ENCODE results near the gene DAGLA.

- TF ChIP-seq CTCF (IDR thresholded peaks at IDR 0.05) (no peak), POLR2A (IDR thresholded peaks at IDR 0.05) (no peak)
These were observed 62.2 kb downstream of the DAGLA start for GRCh38 chr11:61742391-61742790.

Measured in uterus (tissue), 2 donors.